ENCODE data around the gene RXFP4. TPM values are rescaled to one million over a fixed set of nuclear protein-coding genes. Genes with fewer than 3 reads are reported as not detected.

RXFP4 gene
- polyA plus RNA-seq, 1 donor (not counting 4 experiments of a cell fraction or from before 2014, with no cell fraction given): not detected

DNA sequence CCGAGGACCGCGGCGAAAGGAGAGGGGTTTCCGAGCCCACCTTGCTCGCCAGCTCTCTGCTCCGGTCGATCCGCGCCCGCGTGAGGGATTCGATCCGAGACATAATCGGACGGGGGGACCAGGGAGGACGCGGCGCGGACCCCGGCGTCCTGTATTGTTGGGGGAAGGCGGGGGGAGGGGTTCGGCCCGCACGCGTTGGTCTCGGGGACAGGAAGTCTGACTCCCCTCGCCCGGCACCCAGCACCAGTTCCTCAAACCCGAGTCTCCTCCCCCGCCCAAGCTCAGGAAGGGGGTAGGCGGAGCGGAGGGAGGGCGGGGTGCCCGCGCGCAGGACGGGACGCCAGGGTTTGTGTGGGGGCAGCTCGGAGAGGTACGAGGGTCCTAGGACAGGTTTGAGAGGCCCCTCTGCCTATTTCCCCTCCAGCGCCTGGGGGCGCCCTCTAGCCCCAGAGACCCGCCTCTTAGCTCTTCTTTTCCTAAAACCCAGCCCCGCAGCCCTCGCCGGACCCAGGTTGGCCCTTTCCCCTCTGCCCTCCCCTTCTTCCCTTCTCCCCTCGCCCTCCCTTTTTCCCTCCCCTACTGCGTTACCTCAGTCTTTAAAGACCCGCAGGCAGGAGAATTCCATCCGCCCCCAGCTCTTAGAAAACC is 37.0 kb downstream of the RXFP4 start, which contains the start of gene ARHGEF2:
ARHGEF2 (minus strand) TSS at position 223 of the 648 bp plus-strand sequence; CDS start at position 103, 120 bp downstream.
- Histone ChIP-seq H3K4me3 (ENCODE audit: control insufficient read depth in 2 of 3, extremely low read depth in 1 of 3, insufficient read depth in 2 of 3, low read depth in 1 of 3, low read length in 3 of 3) (peak within 1 kb of the TSS; percentile 75 to 90 (median 88)), H3K36me3 (ENCODE audit: control insufficient read depth in 2 of 2, extremely low read depth in 1 of 2, insufficient read depth in 2 of 2, low read length in 2 of 2) (peaks cover 0 to 10% of the 10 kb centered on the region in 2 experiments), H3K4me2 (ENCODE audit: control insufficient read depth, extremely low read depth, insufficient read depth, low read depth, low read length) (peak within 1 kb of the TSS; percentile 97), H3K79me2 (ENCODE audit: control insufficient read depth, insufficient read depth, low read length) (peaks cover 58% of the 10 kb centered on the region), H3K9ac (ENCODE audit: control insufficient read depth, extremely low read depth, insufficient read depth, low read length) (peak within 1 kb of the TSS; percentile 92), H3K9me1 (ENCODE audit: control insufficient read depth, extremely low read depth, insufficient read depth, low read length) (peaks cover 8% of the 10 kb centered on the region), H4K20me1 (ENCODE audit: control insufficient read depth, extremely low read depth, insufficient read depth, low read length) (peaks cover 25% of the 10 kb centered on the region), H2AFZ (ENCODE audit: control insufficient read depth, low read length) (peak within 1 kb of the TSS; percentile 42), H3K27me3 (ENCODE audit: control insufficient read depth, extremely low read depth, insufficient read depth, low read length) (no peaks in the 10 kb centered on the region), H3K4me1 (ENCODE audit: control insufficient read depth, extremely low read depth, insufficient read depth, low read length) (peaks cover 81% of the 10 kb centered on the region), H3K27ac (ENCODE audit: control insufficient read depth, insufficient read depth, low read length) (peak within 1 kb of the TSS; percentile 87), H3K9me3 (ENCODE audit: control insufficient read depth, low read depth, low read length) (no peaks in the 10 kb centered on the region)
- FAIRE-seq: no peak
- peak in 1 of 3 experiments; percentile 8 for TF ChIP-seq CTCF (optimal IDR thresholded peaks at IDR 0.05 in 1 of 3, IDR thresholded peaks at IDR 0.05 in 1 of 3, conservative IDR thresholded peaks at IDR 0.05 in 1 of 3; ENCODE audit: extremely low read depth in 1 of 3, insufficient read depth in 2 of 3, low read length in 3 of 3)
- TF ChIP-seq EZH2 (IDR thresholded peaks at IDR 0.05; ENCODE audit: low read length): no peak
- DNase-seq (ENCODE audit: low read depth, low spot score): peak; percentile 40
- dilution Hi-C loops (cut with MboI; ENCODE audit: extremely low pct_ligation_motif_present, low sequenced_read_pairs): no loop called here

DNA sequence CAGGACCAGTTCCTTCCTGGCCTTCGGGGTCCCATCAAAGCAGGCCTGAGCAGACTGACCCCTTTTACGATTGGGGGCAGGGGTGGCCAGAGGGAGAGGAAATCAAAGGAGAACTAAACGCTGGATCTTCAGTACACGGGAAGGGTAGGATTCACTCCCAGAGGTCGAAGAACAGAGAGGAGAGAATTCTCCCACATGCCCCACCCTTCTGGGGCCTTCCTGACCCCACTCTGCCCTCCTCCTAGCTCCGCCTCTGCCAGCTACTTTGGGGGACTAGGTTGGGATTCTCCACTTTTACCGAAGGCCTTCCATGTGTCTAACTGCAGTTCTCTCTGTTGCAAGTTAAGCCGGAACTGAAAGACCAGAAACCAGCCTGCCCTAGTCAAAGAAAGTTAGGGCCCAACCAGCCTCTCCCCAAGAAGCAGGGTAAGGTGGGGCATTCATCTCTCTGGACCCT is 37.6 kb downstream of the RXFP4 start:
- H3K4me3 ChIP-seq (ENCODE audit: control insufficient read depth in 2 of 3, extremely low read depth in 1 of 3, insufficient read depth in 2 of 3, low read depth in 1 of 3, low read length in 3 of 3): peak overlapping the region; percentile 75 to 90 (median 88)
- no peaks in the 10 kb centered on the region for H3K27me3 ChIP-seq (ENCODE audit: control insufficient read depth, extremely low read depth, insufficient read depth, low read length)
- peak overlapping the region; percentile 87 for H3K27ac ChIP-seq (ENCODE audit: control insufficient read depth, insufficient read depth, low read length)
- peak overlapping the region; percentile 42 for H2AFZ ChIP-seq (ENCODE audit: control insufficient read depth, low read length)
- H3K36me3 ChIP-seq (ENCODE audit: control insufficient read depth in 2 of 2, extremely low read depth in 1 of 2, insufficient read depth in 2 of 2, low read length in 2 of 2): peaks cover 0 to 7% of the 10 kb centered on the region in 2 experiments
- no peak for TF ChIP-seq EZH2 (IDR thresholded peaks at IDR 0.05; ENCODE audit: low read length)
- no peak for TF ChIP-seq CTCF (optimal IDR thresholded peaks at IDR 0.05 in 1 of 3, IDR thresholded peaks at IDR 0.05 in 1 of 3, conservative IDR thresholded peaks at IDR 0.05 in 1 of 3; ENCODE audit: extremely low read depth in 1 of 3, insufficient read depth in 2 of 3, low read length in 3 of 3)
- H3K9me1 ChIP-seq (ENCODE audit: control insufficient read depth, extremely low read depth, insufficient read depth, low read length): peaks cover 8% of the 10 kb centered on the region
- H3K9ac ChIP-seq (ENCODE audit: control insufficient read depth, extremely low read depth, insufficient read depth, low read length): peak overlapping the region; percentile 92
- FAIRE-seq: no peak
- no peak for DNase-seq (ENCODE audit: low read depth, low spot score)
- dilution Hi-C loops (cut with MboI; ENCODE audit: extremely low pct_ligation_motif_present, low sequenced_read_pairs): no loop called here
- peaks cover 86% of the 10 kb centered on the region for H3K4me1 ChIP-seq (ENCODE audit: control insufficient read depth, extremely low read depth, insufficient read depth, low read length)
- H4K20me1 ChIP-seq (ENCODE audit: control insufficient read depth, extremely low read depth, insufficient read depth, low read length): peaks cover 21% of the 10 kb centered on the region
- peak overlapping the region; percentile 97 for H3K4me2 ChIP-seq (ENCODE audit: control insufficient read depth, extremely low read depth, insufficient read depth, low read depth, low read length)
- no peaks in the 10 kb centered on the region for H3K9me3 ChIP-seq (ENCODE audit: control insufficient read depth, low read depth, low read length)
- peaks cover 53% of the 10 kb centered on the region for H3K79me2 ChIP-seq (ENCODE audit: control insufficient read depth, insufficient read depth, low read length)

All from keratinocyte (primary cell).